ENCODE data around the gene YIF1A. TPM values are rescaled to one million over a fixed set of nuclear protein-coding genes. Genes with fewer than 3 reads are reported as not detected.

YIF1A gene
- polyA plus RNA-seq, 1 donor from 2014 or later, result 72.5 TPM

DNA sequence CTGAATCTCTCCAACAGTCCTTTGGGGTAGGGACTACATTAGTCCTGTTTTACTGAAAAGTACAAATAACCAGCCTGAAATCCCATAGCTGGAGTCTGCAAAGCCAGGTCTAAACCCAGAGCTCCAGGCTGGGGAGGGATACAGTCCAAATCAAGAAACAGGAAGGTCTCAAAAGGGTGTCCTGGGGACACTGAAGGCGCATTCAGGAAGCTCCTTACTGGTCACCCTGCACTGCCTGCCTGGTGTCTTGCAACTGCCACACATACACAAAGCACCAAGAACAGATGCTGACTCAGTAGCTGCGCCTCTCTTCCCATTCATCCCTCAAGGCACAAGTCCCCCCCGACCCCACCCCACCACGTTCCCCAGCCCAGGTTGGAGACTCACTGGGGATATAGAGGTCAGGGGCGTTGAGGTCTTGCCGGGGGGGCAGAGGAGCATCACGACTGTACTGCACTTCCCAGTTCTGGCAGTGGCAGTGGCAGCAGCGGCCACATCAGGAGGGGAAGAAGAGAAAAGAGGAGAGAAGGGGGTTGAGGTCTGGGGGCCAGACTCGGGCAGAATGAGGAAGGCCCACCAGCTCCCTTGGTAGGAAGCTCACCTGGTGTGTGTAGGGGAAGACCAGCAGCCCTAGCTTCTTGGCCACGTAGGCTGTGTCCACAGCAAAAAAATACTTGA, 1.6 kb downstream of the YIF1A start:
- peaks cover 17 to 21% (median 19%) of the 10 kb centered on the region in 3 donors for H3K4me1 Mint-ChIP-seq
- H3K4me3 Mint-ChIP-seq, result peak overlapping the region; percentile 72 to 97 (median 87)
- peak overlapping the region in 1 of 3 donors; percentile 74 for H3K27ac Mint-ChIP-seq
- peaks cover 5% of the 10 kb centered on the region for H3K27me3 Mint-ChIP-seq
- no peaks in the 10 kb centered on the region for H3K9me3 Mint-ChIP-seq
- peaks cover 2% of the 10 kb centered on the region for H3K36me3 Mint-ChIP-seq

GRCh38 chr11:66286699-66287098, 2.2 kb downstream of the YIF1A start:
- Mint-ChIP-seq H3K27me3 (peaks cover 5% of the 10 kb centered on the region), H3K27ac (peak overlapping the region in 2 of 3 donors; percentile 7 to 74), H3K36me3 (peaks cover 2% of the 10 kb centered on the region), H3K9me3 (no peaks in the 10 kb centered on the region), H3K4me1 (peaks cover 22 to 25% (median 24%) of the 10 kb centered on the region in 3 donors), H3K4me3 (peak overlapping the region in 3 of 4 donors; percentile 52 to 83 (median 72))

DNA sequence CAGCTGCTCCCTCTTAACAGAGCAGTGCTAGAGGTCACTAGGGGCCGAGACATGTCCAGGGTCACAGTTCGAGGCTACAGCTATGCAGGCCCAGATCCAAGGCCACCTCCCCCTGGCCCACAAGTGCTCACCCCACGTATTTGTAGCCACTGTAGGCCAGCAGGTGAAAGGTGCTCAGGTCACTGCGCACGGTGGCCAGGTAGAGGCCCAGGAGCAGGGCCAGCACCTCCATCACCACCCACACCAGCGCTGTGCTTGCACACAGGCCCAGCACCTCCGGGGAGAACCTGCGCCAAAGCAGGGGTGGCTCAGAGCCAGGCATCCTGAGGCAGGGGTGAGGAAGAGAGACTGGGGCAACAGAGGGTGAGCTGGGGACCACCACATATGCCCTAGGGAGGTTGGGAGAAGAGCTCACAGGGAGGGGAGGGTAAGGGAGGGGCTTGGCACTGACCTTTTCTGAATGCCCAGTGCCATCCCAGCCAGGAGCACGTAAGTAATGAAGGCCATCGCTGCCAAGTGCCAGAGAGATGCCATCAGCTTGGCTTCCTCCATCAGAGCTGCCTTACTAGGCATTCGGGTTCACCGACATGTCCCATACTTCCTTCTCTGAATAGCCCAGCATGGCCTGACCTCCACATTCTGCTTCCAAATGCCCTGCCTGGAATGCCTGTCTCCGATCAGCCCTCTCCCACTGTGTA, 3.5 kb downstream of the YIF1A start:
- Mint-ChIP-seq H3K4me1 (peaks cover 20 to 35% (median 27%) of the 10 kb centered on the region in 3 donors), H3K4me3 (peak overlapping the region in 1 of 4 donors; percentile 51), H3K27ac (peak overlapping the region in 2 of 3 donors; percentile 43 to 93)

GRCh38 chr11:66284526-66285078, 4.3 kb downstream of the YIF1A start:
- no peaks in the 10 kb centered on the region for H3K9me3 Mint-ChIP-seq
- peaks cover 2% of the 10 kb centered on the region for H3K27me3 Mint-ChIP-seq
- peak overlapping the region in 1 of 4 donors; percentile 51 for H3K4me3 Mint-ChIP-seq
- H3K27ac Mint-ChIP-seq, result peak overlapping the region in 2 of 3 donors; percentile 43 to 93
- H3K4me1 Mint-ChIP-seq, result peaks cover 19 to 30% (median 19%) of the 10 kb centered on the region in 3 donors
- H3K36me3 Mint-ChIP-seq, result peaks cover 2% of the 10 kb centered on the region

More for the DNA sequence above, 3.5 kb downstream of the YIF1A start:
- Mint-ChIP-seq H3K27me3 (peaks cover 1% of the 10 kb centered on the region), H3K36me3 (peaks cover 2% of the 10 kb centered on the region), H3K9me3 (no peaks in the 10 kb centered on the region)

DNA sequence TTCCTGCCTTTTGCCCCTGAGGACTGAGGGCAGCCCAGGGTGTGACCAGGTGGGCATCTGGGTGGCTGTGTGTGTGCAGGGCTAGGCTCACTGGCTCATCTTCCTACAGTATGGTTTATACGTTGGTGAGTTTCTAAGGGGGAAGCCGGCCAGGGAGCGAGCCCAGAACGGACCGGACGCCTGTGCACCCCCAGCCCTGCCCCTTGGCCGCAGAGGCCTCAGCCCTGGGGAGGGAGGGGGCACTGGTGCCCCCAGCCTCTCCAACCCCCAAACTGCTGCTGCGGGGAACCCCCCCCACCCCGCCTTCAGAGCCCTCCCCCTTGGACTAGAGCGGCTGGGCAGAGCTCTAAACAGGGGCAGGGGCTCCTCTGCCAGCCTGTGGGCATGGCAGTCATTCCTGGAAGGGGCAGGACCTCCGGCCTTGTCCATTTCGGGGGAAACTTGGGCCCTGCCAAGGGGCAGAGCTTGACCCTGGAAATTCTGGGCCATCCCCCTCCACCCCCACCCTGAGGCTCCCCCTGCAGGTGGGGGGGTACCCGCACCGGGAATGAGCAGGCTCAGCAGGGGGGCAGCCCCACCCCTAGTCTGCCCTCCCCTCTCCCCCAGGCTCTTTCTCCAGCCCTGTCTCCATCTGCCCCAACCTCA, 5.4 kb downstream of the YIF1A start:
- H3K4me3 Mint-ChIP-seq, result peak overlapping the region in 1 of 4 donors; percentile 93
- H3K36me3 Mint-ChIP-seq, result peaks cover 1% of the 10 kb centered on the region
- peaks cover 14 to 28% (median 16%) of the 10 kb centered on the region in 3 donors for H3K4me1 Mint-ChIP-seq
- peak overlapping the region; percentile 98 to 99 (median 99) for H3K27ac Mint-ChIP-seq
- H3K27me3 Mint-ChIP-seq, result peaks cover 4% of the 10 kb centered on the region
- no peaks in the 10 kb centered on the region for H3K9me3 Mint-ChIP-seq

- peaks cover 1% of the 10 kb centered on the region for H3K36me3 Mint-ChIP-seq
- peak overlapping the region; percentile 58 to 93 (median 77) for H3K4me3 Mint-ChIP-seq
- H3K27ac Mint-ChIP-seq, result peak overlapping the region; percentile 98 to 99 (median 99)
- H3K27me3 Mint-ChIP-seq, result peaks cover 4% of the 10 kb centered on the region
- no peaks in the 10 kb centered on the region for H3K9me3 Mint-ChIP-seq
- H3K4me1 Mint-ChIP-seq, result peaks cover 14 to 28% (median 16%) of the 10 kb centered on the region in 3 donors
These were observed 6.2 kb downstream of the YIF1A start for GRCh38 chr11:66282468-66283455.

GRCh38 chr11:66281776-66282467, 7.0 kb downstream of the YIF1A start:
- Mint-ChIP-seq H3K9me3 (no peaks in the 10 kb centered on the region), H3K4me3 (peak overlapping the region; percentile 58 to 93 (median 77))

DNA sequence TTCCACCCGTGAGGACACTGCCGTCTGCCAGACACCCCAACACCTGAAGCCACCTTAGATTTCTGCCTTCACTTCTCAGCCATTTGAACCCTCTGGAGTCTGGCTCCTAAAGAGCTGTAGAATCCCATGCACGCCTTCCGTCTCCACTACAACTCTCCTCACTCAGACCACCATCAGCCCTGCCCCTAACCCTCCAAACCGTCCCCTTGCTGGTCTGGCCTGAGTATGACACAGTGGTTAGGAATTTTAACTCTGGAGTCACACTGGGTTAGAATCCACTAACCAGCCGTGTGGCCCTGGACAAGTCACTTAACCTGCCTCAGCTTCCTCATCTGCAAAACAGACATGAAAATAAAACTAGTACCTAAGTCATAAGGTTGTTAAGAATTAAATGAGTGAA, 7.9 kb downstream of the YIF1A start:
- Mint-ChIP-seq H3K4me1 (peaks cover 14 to 26% (median 14%) of the 10 kb centered on the region in 3 donors), H3K9me3 (no peaks in the 10 kb centered on the region), H3K4me3 (peak overlapping the region in 1 of 4 donors; percentile 63), H3K36me3 (peaks cover 1% of the 10 kb centered on the region), H3K27me3 (peaks cover 4% of the 10 kb centered on the region), H3K27ac (peak overlapping the region in 2 of 3 donors; percentile 98 to 99)

More at GRCh38 chr11:66281776-66282467, 7.0 kb downstream of the YIF1A start:
- peaks cover 14 to 26% (median 14%) of the 10 kb centered on the region in 3 donors for H3K4me1 Mint-ChIP-seq
- H3K27me3 Mint-ChIP-seq, result peaks cover 4% of the 10 kb centered on the region
- peak overlapping the region; percentile 98 to 99 (median 99) for H3K27ac Mint-ChIP-seq
- H3K36me3 Mint-ChIP-seq, result peaks cover 1% of the 10 kb centered on the region

GRCh38 chr11:66280428-66280827, 8.5 kb downstream of the YIF1A start:
- H3K4me1 Mint-ChIP-seq, result peaks cover 14 to 24% (median 14%) of the 10 kb centered on the region in 3 donors
- H3K36me3 Mint-ChIP-seq, result peaks cover 1% of the 10 kb centered on the region
- H3K27me3 Mint-ChIP-seq, result peaks cover 4% of the 10 kb centered on the region
- H3K4me3 Mint-ChIP-seq, result peak overlapping the region in 1 of 4 donors; percentile 63
- peak overlapping the region in 2 of 3 donors; percentile 98 to 99 for H3K27ac Mint-ChIP-seq
- H3K9me3 Mint-ChIP-seq, result no peaks in the 10 kb centered on the region

DNA sequence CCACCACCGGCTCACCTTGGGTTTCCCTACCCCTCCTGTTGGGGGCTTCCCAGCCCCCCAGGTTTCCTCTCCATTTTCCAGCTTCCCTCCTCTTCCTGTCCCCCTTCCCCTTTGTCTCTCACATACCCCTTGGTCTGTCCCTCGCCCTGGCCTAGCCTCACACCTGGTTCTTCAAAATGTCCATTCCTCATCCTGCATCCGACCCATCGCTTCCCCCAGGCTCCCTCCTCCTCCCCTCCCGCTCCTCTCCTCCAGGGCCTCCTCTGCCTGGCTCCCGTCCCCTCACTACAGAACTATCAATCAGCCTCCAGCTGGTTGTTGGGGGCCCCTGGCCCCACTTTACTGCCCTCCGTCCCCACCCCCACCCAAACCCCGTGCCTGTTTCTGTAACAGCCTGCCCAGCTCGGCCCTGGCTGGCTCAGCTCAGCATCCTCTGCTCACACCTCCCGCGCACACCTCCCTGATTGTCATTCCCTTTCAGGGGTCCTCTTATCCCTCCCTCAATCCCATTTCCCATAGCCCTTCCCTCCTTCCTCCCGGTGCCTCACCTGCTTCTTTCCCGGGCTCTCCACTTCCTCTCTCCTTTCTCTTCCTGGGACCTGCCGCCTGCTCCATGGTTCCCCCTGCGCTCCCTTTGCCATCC, 9.7 kb downstream of the YIF1A start:
- Mint-ChIP-seq H3K9me3 (no peaks in the 10 kb centered on the region), H3K27me3 (peaks cover 4% of the 10 kb centered on the region), H3K4me3 (peak overlapping the region in 3 of 4 donors; percentile 51 to 77 (median 63)), H3K27ac (peak overlapping the region in 1 of 3 donors; percentile 99), H3K4me1 (peaks cover 14 to 24% (median 14%) of the 10 kb centered on the region in 3 donors), H3K36me3 (no peaks in the 10 kb centered on the region)

- Mint-ChIP-seq H3K36me3 (peaks cover 1% of the 10 kb centered on the region), H3K27ac (no peak overlapping the region), H3K4me1 (peaks cover 14 to 24% (median 14%) of the 10 kb centered on the region in 3 donors), H3K4me3 (peak overlapping the region; percentile 38 to 72 (median 60)), H3K27me3 (peaks cover 4% of the 10 kb centered on the region), H3K9me3 (no peaks in the 10 kb centered on the region)
These were observed 10.4 kb downstream of the YIF1A start for GRCh38 chr11:66278363-66279091.
